ENCODE data around the gene AOPEP.
A peak's percentile ranks its signal among the peaks of the same experiment; 100 is the strongest.

The AOPEP gene

GRCh38 chr9:94920420-94921091 lies 194.1 kb downstream of the AOPEP start:
- Histone ChIP-seq H3K27me3 (ENCODE audit: control insufficient read depth, insufficient read depth, low read length, poor library complexity, severe bottlenecking) (no peaks in the 10 kb centered on the region), H3K9me3 (ENCODE audit: control insufficient read depth, low read length) (no peaks in the 10 kb centered on the region), H3K27ac (ENCODE audit: insufficient read depth, low read depth, low read length, poor library complexity, severe bottlenecking) (no peak overlapping the region), H3K36me3 (ENCODE audit: control insufficient read depth, insufficient read depth, low read length) (no peaks in the 10 kb centered on the region), H3K4me3 (ENCODE audit: insufficient read depth, low read depth, low read length) (no peak overlapping the region), H3K4me1 (ENCODE audit: control insufficient read depth, insufficient read depth, low read length) (peaks cover 41% of the 10 kb centered on the region)
- WGBS, 2 experiments: 78 to 85% methylated on average over 12 of the region's 12 CpGs

DNA sequence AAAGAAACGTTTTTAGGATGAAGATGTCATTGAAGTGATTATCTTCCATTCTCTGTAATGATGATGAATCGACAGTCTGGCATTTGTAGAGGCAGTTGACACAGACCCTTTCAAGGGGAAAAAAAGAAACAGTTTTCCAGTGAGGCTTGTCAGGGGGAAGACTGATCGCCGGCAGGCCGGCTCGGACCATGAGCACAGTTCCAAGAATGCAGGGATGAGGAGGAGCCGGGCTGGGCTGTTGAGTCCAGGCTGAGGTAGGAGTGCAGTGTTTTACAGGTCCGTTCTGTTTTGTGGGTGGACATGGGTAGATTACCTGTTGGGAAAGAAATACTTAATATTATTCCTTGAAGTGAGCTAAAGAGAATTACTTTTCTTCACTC lies 194.6 kb downstream of the AOPEP start:
- H3K27me3 ChIP-seq (ENCODE audit: control insufficient read depth, insufficient read depth, low read length, poor library complexity, severe bottlenecking): no peaks in the 10 kb centered on the region
- peaks cover 37% of the 10 kb centered on the region for H3K4me1 ChIP-seq (ENCODE audit: control insufficient read depth, insufficient read depth, low read length)
- H3K4me3 ChIP-seq (ENCODE audit: insufficient read depth, low read depth, low read length): no peak overlapping the region
- 53 to 61% methylated on average over 8 of the region's 8 CpGs for WGBS, 2 experiments
- no peak overlapping the region for H3K27ac ChIP-seq (ENCODE audit: insufficient read depth, low read depth, low read length, poor library complexity, severe bottlenecking)
- H3K36me3 ChIP-seq (ENCODE audit: control insufficient read depth, insufficient read depth, low read length): no peaks in the 10 kb centered on the region
- H3K9me3 ChIP-seq (ENCODE audit: control insufficient read depth, low read length): no peaks in the 10 kb centered on the region

DNA sequence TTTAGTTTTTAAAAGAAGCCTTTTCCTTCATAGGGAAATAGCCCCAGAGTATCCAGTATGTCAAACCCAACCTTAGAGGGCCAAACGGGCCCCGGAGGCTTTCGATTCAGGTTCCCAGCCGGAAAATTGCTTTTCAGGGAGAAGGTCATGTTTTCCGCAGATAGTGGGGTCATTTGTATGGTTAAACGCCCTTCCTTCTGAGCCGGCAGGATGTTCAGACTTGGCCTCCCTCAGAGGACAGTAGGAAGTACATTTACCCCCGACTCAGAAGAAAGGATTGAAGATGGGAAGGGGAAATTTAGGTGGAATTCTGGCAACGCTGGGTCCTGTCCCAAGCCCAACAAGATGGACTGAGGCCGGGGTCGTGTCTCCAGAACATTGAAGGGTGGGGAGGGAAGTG lies 195.2 kb downstream of the AOPEP start:
- Histone ChIP-seq H3K9me3 (ENCODE audit: control insufficient read depth, low read length) (no peaks in the 10 kb centered on the region), H3K36me3 (ENCODE audit: control insufficient read depth, insufficient read depth, low read length) (no peaks in the 10 kb centered on the region), H3K27me3 (ENCODE audit: control insufficient read depth, insufficient read depth, low read length, poor library complexity, severe bottlenecking) (no peaks in the 10 kb centered on the region), H3K27ac (ENCODE audit: insufficient read depth, low read depth, low read length, poor library complexity, severe bottlenecking) (no peak overlapping the region), H3K4me3 (ENCODE audit: insufficient read depth, low read depth, low read length) (no peak overlapping the region), H3K4me1 (ENCODE audit: control insufficient read depth, insufficient read depth, low read length) (peaks cover 37% of the 10 kb centered on the region)
- WGBS, 2 experiments: 87 to 90% methylated on average over 11 of the region's 11 CpGs

GRCh38 chr9:94922098-94922607 lies 195.7 kb downstream of the AOPEP start:
- H3K9me3 ChIP-seq (ENCODE audit: control insufficient read depth, low read length): no peaks in the 10 kb centered on the region
- no peaks in the 10 kb centered on the region for H3K27me3 ChIP-seq (ENCODE audit: control insufficient read depth, insufficient read depth, low read length, poor library complexity, severe bottlenecking)
- H3K36me3 ChIP-seq (ENCODE audit: control insufficient read depth, insufficient read depth, low read length): no peaks in the 10 kb centered on the region
- peaks cover 37% of the 10 kb centered on the region for H3K4me1 ChIP-seq (ENCODE audit: control insufficient read depth, insufficient read depth, low read length)
- H3K27ac ChIP-seq (ENCODE audit: insufficient read depth, low read depth, low read length, poor library complexity, severe bottlenecking): peak overlapping the region; percentile 39
- WGBS, 2 experiments: 65 to 73% methylated on average over 10 of the region's 10 CpGs
- no peak overlapping the region for H3K4me3 ChIP-seq (ENCODE audit: insufficient read depth, low read depth, low read length)

DNA sequence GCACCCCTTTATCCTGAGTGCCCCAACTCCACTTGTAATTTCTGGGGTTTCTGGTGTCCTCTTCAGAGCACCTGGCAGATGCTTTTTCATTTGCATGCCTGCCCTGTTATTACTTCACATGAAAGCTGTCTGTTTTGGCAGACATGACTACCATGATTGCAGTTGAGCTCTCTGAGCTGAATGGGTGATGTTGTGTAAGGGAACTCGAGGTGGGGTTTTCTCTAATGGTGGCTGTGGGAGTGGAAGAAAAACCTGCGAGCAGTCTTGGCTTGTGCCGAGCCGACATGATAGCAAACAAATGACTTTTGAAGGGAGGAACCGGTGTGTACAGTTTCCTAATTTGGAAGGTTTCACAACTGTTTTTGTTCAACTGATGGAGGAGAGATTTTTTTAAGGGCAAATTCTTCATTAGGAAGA lies 196.2 kb downstream of the AOPEP start:
- no peaks in the 10 kb centered on the region for H3K9me3 ChIP-seq (ENCODE audit: control insufficient read depth, low read length)
- no peaks in the 10 kb centered on the region for H3K27me3 ChIP-seq (ENCODE audit: control insufficient read depth, insufficient read depth, low read length, poor library complexity, severe bottlenecking)
- H3K4me3 ChIP-seq (ENCODE audit: insufficient read depth, low read depth, low read length): no peak overlapping the region
- WGBS, 2 experiments: 93 to 96% methylated on average over 5 of the region's 5 CpGs
- H3K4me1 ChIP-seq (ENCODE audit: control insufficient read depth, insufficient read depth, low read length): peaks cover 37% of the 10 kb centered on the region
- H3K27ac ChIP-seq (ENCODE audit: insufficient read depth, low read depth, low read length, poor library complexity, severe bottlenecking): peak overlapping the region; percentile 39
- H3K36me3 ChIP-seq (ENCODE audit: control insufficient read depth, insufficient read depth, low read length): no peaks in the 10 kb centered on the region

DNA sequence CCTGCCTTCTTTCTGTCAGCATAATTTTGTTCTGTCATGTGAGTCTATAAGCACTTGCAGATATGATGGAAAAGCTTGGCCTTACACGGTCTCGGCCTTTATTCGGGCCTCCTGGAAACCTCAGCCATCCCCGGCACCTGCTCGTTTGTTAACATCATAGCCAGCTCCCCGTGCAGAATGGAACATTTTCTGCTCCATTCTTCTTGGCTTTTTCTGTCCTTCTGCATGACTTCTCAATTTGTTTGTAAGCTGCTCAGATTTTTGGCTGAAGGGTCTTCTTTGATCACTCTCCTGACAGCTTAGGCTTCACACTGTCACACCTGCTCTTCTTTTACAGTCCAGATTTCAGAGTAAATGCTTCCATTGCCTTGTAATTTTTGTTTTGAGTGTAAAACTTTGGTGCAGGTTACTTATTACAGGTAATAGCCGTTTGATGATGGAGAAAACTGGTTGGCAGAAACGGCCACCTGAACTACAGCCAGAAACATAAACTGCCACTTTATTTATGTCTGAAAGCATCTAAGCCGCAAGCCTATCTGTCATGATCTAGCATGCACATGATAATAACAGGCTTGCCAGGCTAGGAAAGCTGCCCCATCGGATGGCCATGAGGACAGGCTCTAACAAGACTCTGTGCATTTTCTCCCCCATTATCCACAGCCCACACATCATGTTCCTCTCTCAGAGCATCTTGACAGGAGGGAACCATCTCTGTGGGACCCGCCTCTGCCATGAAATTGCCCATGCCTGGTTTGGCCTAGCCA lies 197.0 kb downstream of the AOPEP start:
- Histone ChIP-seq H3K4me1 (ENCODE audit: control insufficient read depth, insufficient read depth, low read length) (peaks cover 43% of the 10 kb centered on the region), H3K27ac (ENCODE audit: insufficient read depth, low read depth, low read length, poor library complexity, severe bottlenecking) (no peak overlapping the region), H3K9me3 (ENCODE audit: control insufficient read depth, low read length) (no peaks in the 10 kb centered on the region), H3K27me3 (ENCODE audit: control insufficient read depth, insufficient read depth, low read length, poor library complexity, severe bottlenecking) (no peaks in the 10 kb centered on the region), H3K4me3 (ENCODE audit: insufficient read depth, low read depth, low read length) (no peak overlapping the region), H3K36me3 (ENCODE audit: control insufficient read depth, insufficient read depth, low read length) (no peaks in the 10 kb centered on the region)
- 87 to 91% methylated on average over 11 of the region's 11 CpGs for WGBS, 2 experiments

GRCh38 chr9:94925751-94926430 lies 199.4 kb downstream of the AOPEP start:
- Histone ChIP-seq H3K27me3 (ENCODE audit: control insufficient read depth, insufficient read depth, low read length, poor library complexity, severe bottlenecking) (no peaks in the 10 kb centered on the region), H3K36me3 (ENCODE audit: control insufficient read depth, insufficient read depth, low read length) (no peaks in the 10 kb centered on the region), H3K4me3 (ENCODE audit: insufficient read depth, low read depth, low read length) (no peak overlapping the region), H3K27ac (ENCODE audit: insufficient read depth, low read depth, low read length, poor library complexity, severe bottlenecking) (no peak overlapping the region), H3K4me1 (ENCODE audit: control insufficient read depth, insufficient read depth, low read length) (peaks cover 46% of the 10 kb centered on the region), H3K9me3 (ENCODE audit: control insufficient read depth, low read length) (no peaks in the 10 kb centered on the region)
- WGBS, 2 experiments: 92 to 95% methylated on average over 10 of the region's 10 CpGs

DNA sequence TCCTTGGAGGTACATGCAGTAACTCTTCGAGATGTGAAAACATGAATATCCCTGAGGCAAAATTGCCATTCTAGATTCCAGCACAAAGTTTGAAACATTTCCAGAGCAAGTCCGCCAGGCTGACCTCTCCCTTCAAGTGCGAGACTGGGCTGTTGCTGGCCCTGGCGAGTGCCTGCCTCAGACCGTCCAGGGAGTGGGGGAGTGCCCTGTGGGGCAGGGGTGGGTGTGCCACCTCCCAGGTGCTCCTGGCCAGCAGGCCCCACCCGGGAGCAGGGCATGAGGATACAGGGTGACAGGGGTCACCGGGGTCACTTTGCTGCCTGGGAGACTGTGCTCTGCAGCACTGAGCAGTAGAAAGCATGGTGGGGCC lies 199.9 kb downstream of the AOPEP start:
- Histone ChIP-seq H3K4me1 (ENCODE audit: control insufficient read depth, insufficient read depth, low read length) (peaks cover 41% of the 10 kb centered on the region), H3K4me3 (ENCODE audit: insufficient read depth, low read depth, low read length) (no peak overlapping the region), H3K27ac (ENCODE audit: insufficient read depth, low read depth, low read length, poor library complexity, severe bottlenecking) (no peak overlapping the region), H3K9me3 (ENCODE audit: control insufficient read depth, low read length) (no peaks in the 10 kb centered on the region), H3K27me3 (ENCODE audit: control insufficient read depth, insufficient read depth, low read length, poor library complexity, severe bottlenecking) (no peaks in the 10 kb centered on the region), H3K36me3 (ENCODE audit: control insufficient read depth, insufficient read depth, low read length) (no peaks in the 10 kb centered on the region)
- 95 to 97% methylated on average over 7 of the region's 7 CpGs for WGBS, 2 experiments

GRCh38 chr9:94927048-94927761 lies 200.7 kb downstream of the AOPEP start:
- peaks cover 33% of the 10 kb centered on the region for H3K4me1 ChIP-seq (ENCODE audit: control insufficient read depth, insufficient read depth, low read length)
- H3K27me3 ChIP-seq (ENCODE audit: control insufficient read depth, insufficient read depth, low read length, poor library complexity, severe bottlenecking): no peaks in the 10 kb centered on the region
- whole genome bisulfite sequencing, 2 experiments: 94 to 95% methylated on average over 12 of the region's 12 CpGs
- no peak overlapping the region for H3K27ac ChIP-seq (ENCODE audit: insufficient read depth, low read depth, low read length, poor library complexity, severe bottlenecking)
- H3K36me3 ChIP-seq (ENCODE audit: control insufficient read depth, insufficient read depth, low read length): no peaks in the 10 kb centered on the region
- H3K9me3 ChIP-seq (ENCODE audit: control insufficient read depth, low read length): no peaks in the 10 kb centered on the region
- H3K4me3 ChIP-seq (ENCODE audit: insufficient read depth, low read depth, low read length): no peak overlapping the region
